Skeletal muscle satellite cell (primary cell): ENCODE data around the gene ENO1. TPM values are rescaled to one million over a fixed set of nuclear protein-coding genes. Genes with fewer than 3 reads are reported as not detected.

Experiments
- H3K27me3 ChIP-seq: 2 replicates; pipeline ENCODE4 v1.7.0; 2013; ENCODE audit warnings: low read length; ENCODE audit not compliant: control insufficient read depth, insufficient read depth
- H3K36me3 ChIP-seq: 2 replicates; pipeline ENCODE4 v1.7.0; 2013; ENCODE audit warnings: mild to moderate bottlenecking, control low read depth, low read length; ENCODE audit not compliant: insufficient read depth
- H3K4me1 ChIP-seq: 2 replicates; pipeline ENCODE4 v1.7.0; 2013; ENCODE audit warnings: low read length; ENCODE audit not compliant: control insufficient read depth, insufficient read depth
- H3K4me2 ChIP-seq: 2 replicates; pipeline ENCODE4 v1.7.0; 2013; ENCODE audit warnings: mild to moderate bottlenecking, low read length
- H3K4me3 ChIP-seq: 2 replicates; pipeline ENCODE4 v1.7.0; 2013; ENCODE audit warnings: low read length
- H3K9ac ChIP-seq: 2 replicates; pipeline ENCODE4 v1.7.0; 2013; ENCODE audit warnings: mild to moderate bottlenecking, low read depth, low read length, moderate library complexity
- H3K9me3 ChIP-seq: replicated peaks from 2 replicates; pipeline ENCODE4 v1.7.0; 2013; ENCODE audit warnings: mild to moderate bottlenecking, control low read depth, low read length
- small RNA-seq: library from RNA; depleted of rRNA; stranded (forward); fragments of <200 nt; gene quantifications from one replicate; pipeline ENCODE3, GENCODE V24; 2012

ENO1 gene

GRCh38 chr1:8816831-8817411 lies 61.6 kb downstream of the ENO1 start:
- no peaks in the 10 kb centered on the region for H3K27me3 ChIP-seq
- peak overlapping the region; percentile 92 for H3K4me3 ChIP-seq
- peaks cover 42% of the 10 kb centered on the region for H3K4me1 ChIP-seq
- H3K9me3 ChIP-seq: no peaks in the 10 kb centered on the region
- H3K4me2 ChIP-seq: peak overlapping the region; percentile 97
- peak overlapping the region; percentile 95 for H3K9ac ChIP-seq
- no peaks in the 10 kb centered on the region for H3K36me3 ChIP-seq

- peaks cover 38% of the 10 kb centered on the region for H3K4me1 ChIP-seq
- peak overlapping the region; percentile 92 for H3K4me3 ChIP-seq
- peak overlapping the region; percentile 95 for H3K9ac ChIP-seq
- no peaks in the 10 kb centered on the region for H3K36me3 ChIP-seq
- peak overlapping the region; percentile 97 for H3K4me2 ChIP-seq
- H3K27me3 ChIP-seq: no peaks in the 10 kb centered on the region
- H3K9me3 ChIP-seq: no peaks in the 10 kb centered on the region
Observed at GRCh38 chr1:8816264-8816663, 62.2 kb downstream of the ENO1 start.

GRCh38 chr1:8815582-8816151 lies 62.8 kb downstream of the ENO1 start:
- Histone ChIP-seq H3K9me3 (no peaks in the 10 kb centered on the region), H3K9ac (no peak overlapping the region), H3K27me3 (no peaks in the 10 kb centered on the region), H3K4me2 (peak overlapping the region; percentile 97), H3K4me3 (peak overlapping the region; percentile 92), H3K36me3 (no peaks in the 10 kb centered on the region), H3K4me1 (peaks cover 38% of the 10 kb centered on the region)

- H3K4me1 ChIP-seq: peaks cover 38% of the 10 kb centered on the region
- H3K9me3 ChIP-seq: no peaks in the 10 kb centered on the region
Observed at GRCh38 chr1:8814865-8815264, 63.6 kb downstream of the ENO1 start.

GRCh38 chr1:8813991-8814390 lies 64.5 kb downstream of the ENO1 start:
- Histone ChIP-seq H3K4me2 (no peak overlapping the region), H3K27me3 (no peaks in the 10 kb centered on the region), H3K4me1 (peaks cover 47% of the 10 kb centered on the region), H3K36me3 (no peaks in the 10 kb centered on the region), H3K4me3 (no peak overlapping the region), H3K9me3 (no peaks in the 10 kb centered on the region), H3K9ac (no peak overlapping the region)

More at GRCh38 chr1:8814865-8815264, 63.6 kb downstream of the ENO1 start:
- no peak overlapping the region for H3K9ac ChIP-seq
- H3K36me3 ChIP-seq: no peaks in the 10 kb centered on the region
- no peak overlapping the region for H3K4me3 ChIP-seq
- peak overlapping the region; percentile 6 for H3K4me2 ChIP-seq
- H3K27me3 ChIP-seq: no peaks in the 10 kb centered on the region

- H3K9me3 ChIP-seq: no peaks in the 10 kb centered on the region
- no peaks in the 10 kb centered on the region for H3K36me3 ChIP-seq
- H3K9ac ChIP-seq: no peak overlapping the region
- no peak overlapping the region for H3K4me3 ChIP-seq
- peak overlapping the region; percentile 23 for H3K4me2 ChIP-seq
- H3K27me3 ChIP-seq: no peaks in the 10 kb centered on the region
- H3K4me1 ChIP-seq: peaks cover 46% of the 10 kb centered on the region
Observed at GRCh38 chr1:8813016-8813763, 65.3 kb downstream of the ENO1 start.

GRCh38 chr1:8812081-8812480 lies 66.4 kb downstream of the ENO1 start:
- Histone ChIP-seq H3K4me3 (no peak overlapping the region), H3K4me1 (peaks cover 44% of the 10 kb centered on the region), H3K36me3 (no peaks in the 10 kb centered on the region), H3K27me3 (no peaks in the 10 kb centered on the region), H3K9ac (no peak overlapping the region), H3K4me2 (no peak overlapping the region), H3K9me3 (no peaks in the 10 kb centered on the region)

Small RNAs within 50 kb of the gene (small RNA-seq; reads per million reads assigned to genes)
- gene AL139415.2 (not detected), gene MIR6728 (not detected), gene RNU6-304P (not detected)
